Hindlimb muscle (tissue), 1 donor: ENCODE data around the gene SRRM2. TPM values are rescaled to one million over a fixed set of nuclear protein-coding genes. Genes with fewer than 3 reads are reported as not detected.
"Not testable (repeated sequence)": the region's sequence is repeated elsewhere in the genome, so short reads cannot be mapped to it uniquely, and the experiment has no call there.

Experiments used
- DNase-seq: peaks from one replicate; pipeline ENCODE4 v3.0.0-alpha.2; 2013
- polyA plus RNA-seq: library from polyadenylated mRNA; unstranded; fragments of 120-200 nt; gene quantifications from one replicate; pipeline ENCODE4 v1.2.1, GENCODE V29; 2013; ENCODE audit not compliant: insufficient read length

SRRM2 gene
- polyA plus RNA-seq, 1 donor = 553 TPM

- DNase-seq = peak; percentile 63
Observed at GRCh38 chr16:2715519-2715918, 36.9 kb upstream of the SRRM2 start.

- no peak for DNase-seq
Observed at GRCh38 chr16:2715966-2716885, 36.2 kb upstream of the SRRM2 start.

GRCh38 chr16:2716948-2717347 lies 35.5 kb upstream of the SRRM2 start:
- no peak for DNase-seq

- no peak for DNase-seq
Observed at GRCh38 chr16:2717383-2718263, 34.8 kb upstream of the SRRM2 start.

GRCh38 chr16:2719328-2720063 lies 32.9 kb upstream of the SRRM2 start:
- DNase-seq = no peak

- no peak for DNase-seq
Observed at GRCh38 chr16:2720064-2720457, 32.4 kb upstream of the SRRM2 start, which contains the start of gene PRSS27. Gene PRSS27 (minus strand): TSS chr16:2720224. CDS start chr16:2720160, 64 bp downstream.

GRCh38 chr16:2720719-2721633 lies 31.5 kb upstream of the SRRM2 start:
- peak; percentile 77 for DNase-seq

GRCh38 chr16:2721634-2722173 lies 30.7 kb upstream of the SRRM2 start:
- DNase-seq = not testable (repeated sequence)

GRCh38 chr16:2724088-2724676 lies 28.3 kb upstream of the SRRM2 start:
- no peak for DNase-seq

GRCh38 chr16:2724816-2725348 lies 27.6 kb upstream of the SRRM2 start:
- no peak for DNase-seq

GRCh38 chr16:2726923-2727322 lies 25.5 kb upstream of the SRRM2 start:
- no peak for DNase-seq

- DNase-seq = no peak
Observed at GRCh38 chr16:2728034-2728433, 24.4 kb upstream of the SRRM2 start.

GRCh38 chr16:2734844-2735515 lies 17.5 kb upstream of the SRRM2 start:
- no peak for DNase-seq

- DNase-seq = no peak
Observed at GRCh38 chr16:2736476-2737237, 15.8 kb upstream of the SRRM2 start.

GRCh38 chr16:2737238-2737605 lies 15.2 kb upstream of the SRRM2 start:
- no peak for DNase-seq

- DNase-seq = no peak
Observed at GRCh38 chr16:2737895-2738418, 14.5 kb upstream of the SRRM2 start.

- DNase-seq = no peak
Observed at GRCh38 chr16:2738615-2739014, 13.8 kb upstream of the SRRM2 start.

GRCh38 chr16:2739625-2740430 lies 12.6 kb upstream of the SRRM2 start:
- no peak for DNase-seq
